IMR-90 (cell line): ENCODE data around the gene NPAS3. TPM values are rescaled to one million over a fixed set of nuclear protein-coding genes. Genes with fewer than 3 reads are reported as not detected.

Experiments
- ATAC-seq: fragments of 200-7000 bp; cut with Tn5 transposase; 2 replicates; pipeline ENCODE4 v1.9.1; 2020; ENCODE audit warnings: low read depth, mild to moderate bottlenecking, moderate library complexity
- BruUV-seq: library from RNA; stranded (reverse); fragments of 400-500 nt; replicated peaks from 2 replicates; lab custom pipeline; 2021; lab: Mats Ljungman, UMichigan
- CTCF ChIA-PET: fragments of 300-600 bp; formaldehyde crosslinking; extraction: SDS; loops from one replicate; lab custom pipeline; 2021; ENCODE audit warnings: antibody characterized with exemption; lab: Yijun Ruan, JAX
- POLR2A ChIA-PET: fragments of 300-600 bp; sonication (Branson Sonifier 250); formaldehyde crosslinking; loops from one replicate; lab custom pipeline; 2022; ENCODE audit warnings: antibody characterized with exemption; ENCODE audit not compliant: unreplicated experiment; lab: Charles Lee
- DNase-seq: peaks from one replicate; pipeline ENCODE4 v3.0.0; 2013
- H2AFZ ChIP-seq: replicated peaks from 2 replicates; pipeline ENCODE3; 2013; ENCODE audit warnings: low read length, mild to moderate bottlenecking; ENCODE audit not compliant: poor library complexity
- H2AK5ac ChIP-seq: 2 replicates; pipeline ENCODE4 v1.6.1; 2013; ENCODE audit warnings: low read depth, low read length, inconsistent platforms
- H2AK9ac ChIP-seq: replicated peaks from 2 replicates; pipeline ENCODE3; 2013; ENCODE audit warnings: mild to moderate bottlenecking, low read depth, low read length, moderate library complexity; ENCODE audit not compliant: poor library complexity
- H2BK120ac ChIP-seq: 2 replicates; pipeline ENCODE4 v1.6.1; 2013; ENCODE audit warnings: low read depth, low read length, inconsistent platforms
- H2BK15ac ChIP-seq: 3 replicates; pipeline ENCODE4 v1.6.1; 2013; ENCODE audit warnings: low read depth, low read length, inconsistent platforms
- H2BK20ac ChIP-seq: 2 replicates; pipeline ENCODE4 v1.6.1; 2013; ENCODE audit warnings: low read depth, mild to moderate bottlenecking, inconsistent platforms, low read length, moderate library complexity
- H2BK5ac ChIP-seq: 2 replicates; pipeline ENCODE4 v1.6.1; 2013; ENCODE audit warnings: mild to moderate bottlenecking, low read depth, low read length, inconsistent platforms; ENCODE audit not compliant: poor library complexity, severe bottlenecking
- H3K14ac ChIP-seq: replicated peaks from 2 replicates; pipeline ENCODE4 v1.6.1; 2013; ENCODE audit warnings: low read depth, low read length, inconsistent platforms
- H3K18ac ChIP-seq: 2 replicates; pipeline ENCODE4 v1.6.1; 2013; ENCODE audit warnings: low read depth, low read length, control low read depth
- H3K23ac ChIP-seq: 2 replicates; pipeline ENCODE4 v1.6.1; 2013; ENCODE audit warnings: low read depth, low read length, inconsistent platforms
- H3K27ac ChIP-seq: 2 replicates; pipeline ENCODE4 v1.5.1; 2013; ENCODE audit warnings: mild to moderate bottlenecking, control low read depth, low read length; ENCODE audit not compliant: insufficient read depth
- H3K27me3 ChIP-seq: 2 replicates; pipeline ENCODE4 v1.6.1; 2013; ENCODE audit warnings: low read length; ENCODE audit not compliant: control insufficient read depth, insufficient read depth
- H3K36me3 ChIP-seq: 2 replicates; pipeline ENCODE4 v1.6.1; 2013; ENCODE audit warnings: low read length, mixed read lengths; ENCODE audit not compliant: control insufficient read depth, insufficient read depth
- H3K4ac ChIP-seq: 2 replicates; pipeline ENCODE4 v1.6.1; 2013; ENCODE audit warnings: low read depth, low read length, inconsistent platforms
- H3K4me1 ChIP-seq: 2 replicates; pipeline ENCODE4 v1.6.1; 2013; ENCODE audit warnings: low read length, mixed read lengths; ENCODE audit not compliant: control insufficient read depth, insufficient read depth
- H3K4me2 ChIP-seq: 2 replicates; pipeline ENCODE4 v1.6.1; 2013; ENCODE audit warnings: low read depth, mild to moderate bottlenecking, control low read depth, low read length, moderate library complexity
- H3K4me3 ChIP-seq: 2 replicates; pipeline ENCODE4 v1.5.1; 2013; ENCODE audit warnings: low read depth, mild to moderate bottlenecking, control low read depth, low read length, moderate library complexity; ENCODE audit not compliant: insufficient read depth
- H3K56ac ChIP-seq: 2 replicates; pipeline ENCODE4 v1.6.1; 2013; ENCODE audit warnings: low read length, inconsistent platforms; ENCODE audit not compliant: insufficient read depth; ENCODE audit errors: extremely low read depth
- H3K79me1 ChIP-seq, 2 experiments: 2 replicates each; pipeline ENCODE4 v1.6.1; 2013; ENCODE audit warnings: low read length in 2 of 2, inconsistent platforms in 1 of 2, low read depth in 1 of 2
- H3K9ac ChIP-seq: 2 replicates; pipeline ENCODE4 v1.6.1; 2013; ENCODE audit warnings: low read depth, low read length, control low read depth
- H3K9me1 ChIP-seq: 2 replicates; pipeline ENCODE4 v1.6.1; 2013; ENCODE audit warnings: low read length, inconsistent platforms; ENCODE audit not compliant: insufficient read depth
- H3K9me3 ChIP-seq: 2 replicates; pipeline ENCODE4 v1.6.1; 2013; ENCODE audit warnings: low read length; ENCODE audit not compliant: control insufficient read depth, insufficient read depth
- H4K20me1 ChIP-seq: 2 replicates; pipeline ENCODE4 v1.6.1; 2013; ENCODE audit warnings: low read length, inconsistent platforms; ENCODE audit not compliant: insufficient read depth
- H4K5ac ChIP-seq: 2 replicates; pipeline ENCODE4 v1.6.1; 2013; ENCODE audit warnings: mild to moderate bottlenecking, low read depth, low read length, control low read depth
- H4K8ac ChIP-seq, 2 experiments: 2 replicates each; pipeline ENCODE4 v1.6.1; 2013; ENCODE audit warnings: low read depth in 2 of 2, low read length in 2 of 2, control low read depth in 1 of 2, inconsistent platforms in 1 of 2
- H4K91ac ChIP-seq: 2 replicates; pipeline ENCODE4 v1.6.1; 2013; ENCODE audit warnings: low read depth, low read length, inconsistent platforms; ENCODE audit not compliant: insufficient read depth
- BHLHE40 ChIP-seq: fragments of 150-350 bp; IDR thresholded peaks from 2 replicates; pipeline ENCODE4 v1.6.1; 2016; ENCODE audit warnings: mild to moderate bottlenecking, low read depth, low read length
- CEBPB ChIP-seq: IDR thresholded peaks from 2 replicates; pipeline ENCODE4 v1.6.1; 2012; ENCODE audit warnings: low read depth, low read length, improper control_type of control experiment
- CHD1 ChIP-seq: IDR thresholded peaks from 2 replicates; pipeline ENCODE4 v1.6.1; 2012; ENCODE audit warnings: low read depth, low read length, improper control_type of control experiment
- FOS ChIP-seq: fragments of 150-350 bp; IDR thresholded peaks from 2 replicates; pipeline ENCODE4 v1.6.1; 2016; ENCODE audit warnings: low read depth, low read length
- MAFK ChIP-seq: IDR thresholded peaks from 2 replicates; pipeline ENCODE4 v1.6.1; 2012; ENCODE audit warnings: low read depth, low read length, improper control_type of control experiment
- MAZ ChIP-seq: IDR thresholded peaks from 2 replicates; pipeline ENCODE4 v1.6.1; 2012; ENCODE audit warnings: low read depth, mild to moderate bottlenecking, low read length, improper control_type of control experiment, moderate library complexity, borderline replicate concordance
- MXI1 ChIP-seq: IDR thresholded peaks from 2 replicates; pipeline ENCODE4 v1.6.1; 2012; ENCODE audit warnings: low read depth, mild to moderate bottlenecking, low read length, moderate library complexity, borderline replicate concordance
- POLR2A ChIP-seq: IDR thresholded peaks from 2 replicates; pipeline ENCODE4 v1.6.1; 2012; ENCODE audit warnings: mild to moderate bottlenecking, low read depth, low read length
- RAD21 ChIP-seq: IDR thresholded peaks from 2 replicates; pipeline ENCODE4 v1.6.1; 2012; ENCODE audit warnings: low read length, improper control_type of control experiment
- RCOR1 ChIP-seq: IDR thresholded peaks from 2 replicates; pipeline ENCODE4 v1.6.1; 2012; ENCODE audit warnings: mild to moderate bottlenecking, low read length, improper control_type of control experiment; ENCODE audit not compliant: insufficient replicate concordance
- RFX5 ChIP-seq: IDR thresholded peaks from 2 replicates; pipeline ENCODE4 v1.8.0; 2012; ENCODE audit warnings: low read depth, mild to moderate bottlenecking, low read length, moderate library complexity
- WGBS, 2 experiments: methylation state at CpG; one replicate each; pipeline versions ENCODE4 v1.1.5 to v1.1.7; 2013; ENCODE audit warnings: missing lambda C conversion rate in 2 of 2; ENCODE audit not compliant: insufficient read length in 1 of 2; ENCODE audit errors: extremely low coverage in 2 of 2; 5-methylcytosine and 5-hydroxymethylcytosine counted together
- dilution Hi-C: fragments of 300-500 bp; cut with HindIII; formaldehyde crosslinking; loops from one replicate; pipeline ENCODE4 v1.14.3; 2018; ENCODE audit warnings: low sequenced_read_pairs; ENCODE audit not compliant: unreplicated experiment
- in situ Hi-C: fragments of 300-500 bp; cut with MboI; formaldehyde crosslinking; loops from 3 replicates; pipeline ENCODE4 v1.14.3; 2019; ENCODE audit warnings: low sequenced_read_pairs, inconsistent platforms, mixed read lengths
- intact Hi-C: fragments of 100-400 bp; cut with micrococcal nuclease; formaldehyde crosslinking; loops from 2 replicates; pipeline ENCODE4 v1.10.0; 2022
- polyA plus RNA-seq, 3 experiments: library from polyadenylated mRNA; depleted of rRNA; stranded (reverse); fragments of >200 nt; gene quantifications; 2 replicates each; pipeline ENCODE4 v1.2.3, GENCODE V29; 2012; ENCODE audit warnings: low replicate concordance in 1 of 3
- total RNA-seq: library from RNA; depleted of rRNA; stranded (reverse); fragments of >200 nt; gene quantifications from 2 replicates; pipeline ENCODE4 v1.2.3, GENCODE V29; 2012
- TF ChIP-seq, protein P1 (sequence below): fragments of 150-350 bp; IDR thresholded peaks from 2 replicates; pipeline ENCODE4 v1.6.1; 2016; ENCODE audit warnings: low read depth, mild to moderate bottlenecking, low read length, moderate library complexity, borderline replicate concordance
- TF ChIP-seq, protein P2 (sequence below): fragments of 150-350 bp; IDR thresholded peaks from 2 replicates; pipeline ENCODE4 v1.6.1; 2017; ENCODE audit warnings: mild to moderate bottlenecking, antibody characterized with exemption, low read length, low read depth

The NPAS3 gene
- total and polyA plus RNA-seq, 2 of the 4 experiments (the other 2 are of a cell fraction), result not detected

DNA sequence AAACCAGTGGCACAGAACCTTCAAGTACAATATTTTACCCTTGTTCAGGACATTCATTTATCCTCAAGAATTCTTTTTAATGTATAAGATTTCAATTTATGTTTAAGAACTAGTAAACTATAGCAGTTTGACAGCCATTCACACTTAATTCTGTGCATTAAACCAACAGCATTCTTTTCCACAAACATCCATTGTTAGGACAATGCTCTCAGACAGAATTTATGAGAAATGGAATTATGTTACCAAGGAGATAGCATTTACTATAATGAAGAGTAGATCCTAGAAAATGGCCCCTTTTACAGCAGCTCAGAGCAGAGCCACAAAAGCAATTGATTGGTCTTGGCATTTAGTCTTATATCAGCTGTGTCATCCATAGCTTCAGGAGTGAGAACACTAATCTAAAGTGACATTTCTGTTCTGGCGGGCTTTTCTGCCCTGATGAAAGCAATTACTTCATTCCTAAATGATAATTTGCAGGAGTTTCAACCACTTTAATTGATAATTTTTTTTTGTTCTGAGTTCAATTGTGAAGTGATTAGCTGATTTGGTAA is 268.9 kb downstream of the NPAS3 start:
- no CpG with 5 or more reads among the region's 1 CpG for WGBS, 2 experiments
- in situ Hi-C loops, result no loop called here

More for the DNA sequence above, 268.9 kb downstream of the NPAS3 start:
- H2BK120ac ChIP-seq, result no peak overlapping the region
- no peak overlapping the region for H3K4ac ChIP-seq
- intact Hi-C loops (no loop called here), dilution Hi-C loops (no loop called here)
- H3K4me1 ChIP-seq, result no peaks in the 10 kb centered on the region
- no peak overlapping the region for H3K4me2 ChIP-seq
- ChIA-PET CTCF (no interaction called here), POLR2A (no interaction called here)
- no peak overlapping the region for H3K27ac ChIP-seq
- ATAC-seq, result no peak
- H2BK5ac ChIP-seq, result no peak overlapping the region
- BruUV-seq, result no TSS peak
- H3K27me3 ChIP-seq, result no peaks in the 10 kb centered on the region
- no peak overlapping the region for H2BK20ac ChIP-seq
- TF ChIP-seq MAZ (no peak), MXI1 (no peak), CHD1 (no peak), BHLHE40 (no peak), RCOR1 (no peak), RAD21 (no peak), FOS (no peak), MAFK (no peak), CEBPB (no peak), POLR2A (no peak), RFX5 (no peak)
- TF ChIP-seq, protein P1, sequence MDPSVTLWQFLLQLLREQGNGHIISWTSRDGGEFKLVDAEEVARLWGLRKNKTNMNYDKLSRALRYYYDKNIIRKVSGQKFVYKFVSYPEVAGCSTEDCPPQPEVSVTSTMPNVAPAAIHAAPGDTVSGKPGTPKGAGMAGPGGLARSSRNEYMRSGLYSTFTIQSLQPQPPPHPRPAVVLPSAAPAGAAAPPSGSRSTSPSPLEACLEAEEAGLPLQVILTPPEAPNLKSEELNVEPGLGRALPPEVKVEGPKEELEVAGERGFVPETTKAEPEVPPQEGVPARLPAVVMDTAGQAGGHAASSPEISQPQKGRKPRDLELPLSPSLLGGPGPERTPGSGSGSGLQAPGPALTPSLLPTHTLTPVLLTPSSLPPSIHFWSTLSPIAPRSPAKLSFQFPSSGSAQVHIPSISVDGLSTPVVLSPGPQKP, result no peak
- TF ChIP-seq, protein P2, sequence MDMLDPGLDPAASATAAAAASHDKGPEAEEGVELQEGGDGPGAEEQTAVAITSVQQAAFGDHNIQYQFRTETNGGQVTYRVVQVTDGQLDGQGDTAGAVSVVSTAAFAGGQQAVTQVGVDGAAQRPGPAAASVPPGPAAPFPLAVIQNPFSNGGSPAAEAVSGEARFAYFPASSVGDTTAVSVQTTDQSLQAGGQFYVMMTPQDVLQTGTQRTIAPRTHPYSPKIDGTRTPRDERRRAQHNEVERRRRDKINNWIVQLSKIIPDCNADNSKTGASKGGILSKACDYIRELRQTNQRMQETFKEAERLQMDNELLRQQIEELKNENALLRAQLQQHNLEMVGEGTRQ, result no peak
- H3K36me3 ChIP-seq, result no peaks in the 10 kb centered on the region
- no peak overlapping the region for H2AK5ac ChIP-seq
- H4K8ac ChIP-seq, result no peak overlapping the region
- H2AFZ ChIP-seq, result no peak overlapping the region
- H3K14ac ChIP-seq, result no peak overlapping the region
- H3K18ac ChIP-seq, result no peak overlapping the region
- H3K9ac ChIP-seq, result no peak overlapping the region
- no peak overlapping the region for H2AK9ac ChIP-seq
- H2BK15ac ChIP-seq, result no peak overlapping the region
- no peak overlapping the region for H3K23ac ChIP-seq
- no peaks in the 10 kb centered on the region for H3K9me3 ChIP-seq
- H3K79me1 ChIP-seq, result no peaks in the 10 kb centered on the region
- no peak overlapping the region for H4K91ac ChIP-seq
- no peak for DNase-seq
- H4K20me1 ChIP-seq, result no peaks in the 10 kb centered on the region
- H4K5ac ChIP-seq, result no peak overlapping the region
- no peak overlapping the region for H3K56ac ChIP-seq
- H3K4me3 ChIP-seq, result no peak overlapping the region
- no peaks in the 10 kb centered on the region for H3K9me1 ChIP-seq
